Common myeloid progenitor, CD34-positive (primary cell): ENCODE data around the gene CACNA2D2.

Experiments used
- CTCF ChIA-PET: fragments of 350-600 bp; sonication (Branson Sonifier 250); formaldehyde crosslinking; loops from one replicate; lab custom pipeline; 2021; ENCODE audit warnings: antibody characterized with exemption; lab: Charles Lee
- POLR2A ChIA-PET: fragments of 350-600 bp; sonication (Branson Sonifier 250); formaldehyde crosslinking; loops from one replicate; lab custom pipeline; 2021; ENCODE audit warnings: antibody characterized with exemption; lab: Charles Lee
- DNase-seq, 3 donors: peaks; one replicate each; pipeline versions ENCODE4 v3.0.0 to v3.0.0-alpha.2; 2013
- H3K27ac ChIP-seq, 2 experiments: 1 replicate in 1 of 2; 2 replicates in 1 of 2; pipeline ENCODE4 v1.7.0; 2013; ENCODE audit warnings: inconsistent platforms in 2 of 2, low read length in 2 of 2, mild to moderate bottlenecking in 2 of 2, low read depth in 1 of 2, moderate library complexity in 1 of 2; ENCODE audit not compliant: severe bottlenecking in 2 of 2, insufficient read depth in 1 of 2, poor library complexity in 1 of 2
- H3K27me3 ChIP-seq, 5 experiments: replicated peaks in 2 of 5; 1 replicate in 3 of 5; 2 replicates in 2 of 5; pipeline versions ENCODE4 v1.6.1 to v1.7.0; 2013; ENCODE audit warnings: low read length in 4 of 5, mild to moderate bottlenecking in 2 of 5, moderate library complexity in 2 of 5, inconsistent platforms in 1 of 5; ENCODE audit not compliant: insufficient read depth in 5 of 5, control insufficient read depth in 4 of 5
- H3K36me3 ChIP-seq, 4 experiments: 1 replicate in 2 of 4; 2 replicates in 2 of 4; pipeline versions ENCODE4 v1.6.1 to v1.7.0; 2013; ENCODE audit warnings: low read length in 3 of 4, control low read depth in 1 of 4, mild to moderate bottlenecking in 1 of 4; ENCODE audit not compliant: control insufficient read depth in 4 of 4, insufficient read depth in 4 of 4
- H3K4me1 ChIP-seq, 4 experiments: 1 replicate in 3 of 4; 2 replicates in 1 of 4; pipeline versions ENCODE4 v1.6.1 to v1.7.1; 2013; ENCODE audit warnings: low read length in 3 of 4, mild to moderate bottlenecking in 3 of 4, control low read depth in 1 of 4, inconsistent platforms in 1 of 4, moderate library complexity in 1 of 4; ENCODE audit not compliant: control insufficient read depth in 4 of 4, insufficient read depth in 4 of 4; ENCODE audit errors: control extremely low read depth in 1 of 4
- H3K4me3 ChIP-seq, 7 experiments: 1 replicate in 4 of 7; 2 replicates in 3 of 7; pipeline versions ENCODE4 v1.5.1 to v1.7.0; 2013; ENCODE audit warnings: mild to moderate bottlenecking in 7 of 7, low read length in 6 of 7, moderate library complexity in 6 of 7, inconsistent platforms in 2 of 7, low read depth in 2 of 7, control low read depth in 1 of 7; ENCODE audit not compliant: insufficient read depth in 4 of 7, control insufficient read depth in 1 of 7; ENCODE audit errors: extremely low read depth in 1 of 7
- H3K9me3 ChIP-seq, 5 experiments: 1 replicate in 4 of 5; 2 replicates in 1 of 5; pipeline versions ENCODE4 v1.6.1 to v1.7.1; 2013; ENCODE audit warnings: low read length in 4 of 5, mild to moderate bottlenecking in 2 of 5, inconsistent platforms in 1 of 5, low read depth in 1 of 5, moderate library complexity in 1 of 5; ENCODE audit not compliant: control insufficient read depth in 4 of 5, insufficient read depth in 2 of 5; ENCODE audit errors: control extremely low read depth in 1 of 5
- WGBS: methylation state at CpG from one replicate; pipeline ENCODE4 v1.1.5; 2013; ENCODE audit not compliant: insufficient coverage; 5-methylcytosine and 5-hydroxymethylcytosine counted together

CACNA2D2 gene

DNA sequence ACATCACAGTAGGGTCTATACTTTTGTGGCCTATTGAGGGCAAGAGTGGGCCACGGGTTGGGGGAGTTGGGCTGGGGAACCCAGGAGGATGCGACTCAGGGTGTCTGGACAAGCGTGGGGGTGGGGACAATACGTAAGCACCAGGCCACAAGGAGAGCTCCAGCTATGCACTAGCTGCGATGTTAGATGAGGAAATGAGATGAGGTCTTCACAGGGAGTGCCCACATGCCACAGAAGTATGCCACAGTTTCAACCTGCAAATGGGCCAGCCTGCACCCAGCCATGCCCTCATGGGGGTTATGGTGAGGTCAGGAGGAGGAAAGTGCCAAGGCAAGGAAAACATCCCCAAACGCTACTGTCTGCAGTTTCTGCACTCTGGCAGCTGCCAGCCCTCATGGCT, 30.5 kb downstream of the CACNA2D2 start:
- ChIA-PET POLR2A (no interaction called here), CTCF (interaction anchor here (0.9 to 1.4 kb wide), 4 partner anchors 10 to 70 kb away, joined by 3 to 4 read pairs (median 3); no protein-coding TSS in a partner anchor)
- WGBS = 87% methylated on average over 6 of the region's 6 CpGs
- Histone ChIP-seq H3K27me3 (no peaks in the 10 kb centered on the region), H3K36me3 (no peaks in the 10 kb centered on the region), H3K9me3 (no peaks in the 10 kb centered on the region), H3K4me3 (no peak overlapping the region), H3K4me1 (peaks cover 0 to 4% (median 0%) of the 10 kb centered on the region in 4 experiments), H3K27ac (no peak overlapping the region)
- DNase-seq = peak in 1 of 3 donors; percentile 17

DNA sequence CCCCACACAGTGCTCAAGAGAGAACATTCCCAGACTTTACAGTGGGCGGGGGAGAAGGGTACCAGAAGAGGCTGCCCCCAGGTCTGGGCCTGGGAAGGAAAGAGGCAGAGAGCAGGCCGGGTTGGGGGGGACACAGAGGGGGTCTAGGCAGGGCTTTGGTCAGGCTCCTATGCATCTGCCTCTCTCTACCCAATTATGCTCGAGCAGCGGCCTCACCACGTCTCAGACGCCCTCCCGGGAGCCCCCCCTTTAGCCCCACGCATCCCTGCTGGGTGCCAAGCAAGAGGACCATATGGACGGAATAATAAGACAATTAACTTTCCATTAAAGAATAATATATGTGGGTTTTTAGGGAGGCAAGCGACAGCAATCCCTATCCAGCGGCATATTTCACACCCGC, 32.8 kb downstream of the CACNA2D2 start:
- 100% methylated on average over 5 of the region's 12 CpGs for WGBS
- Histone ChIP-seq H3K4me1 (peaks cover 0 to 4% (median 0%) of the 10 kb centered on the region in 4 experiments), H3K27me3 (peaks cover 0 to 3% (median 0%) of the 10 kb centered on the region in 5 experiments), H3K9me3 (no peaks in the 10 kb centered on the region), H3K36me3 (no peaks in the 10 kb centered on the region), H3K27ac (no peak overlapping the region), H3K4me3 (no peak overlapping the region)
- ChIA-PET POLR2A (no interaction called here), CTCF (interaction anchor here (1.6 kb wide), 1 partner anchor 72 kb away, joined by 4 read pairs; no protein-coding TSS in a partner anchor)
- no peak for DNase-seq

DNA sequence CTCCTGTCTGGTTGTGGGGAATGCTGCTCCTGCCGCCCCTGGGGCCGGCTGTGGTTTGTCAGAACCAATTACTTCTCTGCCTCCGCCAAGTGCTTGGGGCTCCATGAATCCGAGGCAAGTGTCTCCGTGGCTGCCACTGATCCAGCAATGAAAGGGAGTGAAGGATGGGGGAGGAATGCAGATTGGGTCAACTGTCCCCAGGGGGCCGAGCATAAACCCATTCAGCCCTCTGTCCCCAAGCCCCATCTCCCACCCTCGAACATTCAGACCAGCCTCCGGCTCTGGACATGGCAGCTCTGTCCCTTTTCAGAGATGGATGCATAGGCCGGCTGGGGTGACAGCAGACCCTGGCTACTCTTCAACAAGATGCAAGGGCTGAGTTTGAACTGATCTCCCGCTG, 35.5 kb downstream of the CACNA2D2 start:
- no peak for DNase-seq
- Histone ChIP-seq H3K36me3 (no peaks in the 10 kb centered on the region), H3K27me3 (peaks cover 0 to 3% (median 0%) of the 10 kb centered on the region in 5 experiments), H3K27ac (no peak overlapping the region), H3K4me1 (no peaks in the 10 kb centered on the region), H3K9me3 (no peaks in the 10 kb centered on the region), H3K4me3 (no peak overlapping the region)
- POLR2A ChIA-PET = no interaction called here
- CTCF ChIA-PET = no interaction called here
- WGBS = 87% methylated on average over 3 of the region's 10 CpGs

DNA sequence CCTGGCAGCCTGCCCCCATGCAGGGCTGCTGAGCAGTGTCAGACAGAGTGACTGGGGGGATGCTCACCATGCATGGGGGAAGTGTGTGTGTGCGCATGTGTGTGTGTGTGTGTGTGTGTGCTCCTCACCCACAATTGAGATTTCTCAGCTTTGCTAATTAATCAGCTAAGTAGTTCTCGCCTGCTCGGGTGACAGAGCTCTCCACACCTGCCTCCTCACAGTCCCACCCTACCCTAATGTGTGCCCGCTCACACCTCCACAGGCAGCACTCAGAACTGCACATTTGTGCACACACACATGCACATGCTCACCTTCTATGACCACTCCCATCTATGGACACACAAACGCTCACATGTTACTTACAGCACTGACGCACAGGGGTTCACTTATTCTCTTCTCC, 37.3 kb downstream of the CACNA2D2 start:
- no peak for DNase-seq
- WGBS = 96% methylated on average over 5 of the region's 6 CpGs
- ChIA-PET POLR2A (no interaction called here), CTCF (interaction anchor here (0.9 to 1.5 kb wide), 2 partner anchors 13 to 87 kb away, joined by 3 read pairs; no protein-coding TSS in a partner anchor)
- Histone ChIP-seq H3K4me1 (no peaks in the 10 kb centered on the region), H3K4me3 (no peak overlapping the region), H3K27ac (no peak overlapping the region), H3K27me3 (peaks cover 0 to 3% (median 0%) of the 10 kb centered on the region in 5 experiments), H3K9me3 (no peaks in the 10 kb centered on the region), H3K36me3 (no peaks in the 10 kb centered on the region)

DNA sequence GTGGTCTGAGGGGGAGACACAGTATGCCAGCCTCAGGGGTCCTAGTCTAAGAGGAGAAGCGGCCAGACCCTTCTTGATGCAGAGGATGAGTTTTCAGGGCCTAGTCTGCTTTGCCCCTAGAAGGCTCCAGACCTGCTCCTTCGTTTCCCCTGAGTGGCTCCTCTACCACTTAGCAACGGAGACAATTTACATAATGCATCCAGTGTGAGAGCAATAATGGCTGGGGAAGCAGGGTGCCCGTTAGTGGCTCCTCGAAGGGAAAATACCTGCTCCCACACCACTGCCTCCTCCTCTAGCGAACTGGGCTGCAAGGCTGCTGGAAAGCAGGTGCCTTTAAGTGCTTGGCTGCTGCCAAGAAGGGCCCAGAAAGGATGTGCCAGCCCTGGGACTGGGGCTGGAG, 38.9 kb downstream of the CACNA2D2 start:
- Histone ChIP-seq H3K9me3 (no peaks in the 10 kb centered on the region), H3K27ac (no peak overlapping the region), H3K27me3 (peaks cover 0 to 3% (median 0%) of the 10 kb centered on the region in 5 experiments), H3K36me3 (no peaks in the 10 kb centered on the region), H3K4me3 (no peak overlapping the region), H3K4me1 (no peaks in the 10 kb centered on the region)
- DNase-seq = no peak
- POLR2A ChIA-PET = no interaction called here
- WGBS = 92% methylated on average over 5 of the region's 6 CpGs
- CTCF ChIA-PET = interaction anchor here (1.4 to 1.8 kb wide), 2 partner anchors 14 to 18 kb away, joined by 3 to 5 read pairs; no protein-coding TSS in a partner anchor

DNA sequence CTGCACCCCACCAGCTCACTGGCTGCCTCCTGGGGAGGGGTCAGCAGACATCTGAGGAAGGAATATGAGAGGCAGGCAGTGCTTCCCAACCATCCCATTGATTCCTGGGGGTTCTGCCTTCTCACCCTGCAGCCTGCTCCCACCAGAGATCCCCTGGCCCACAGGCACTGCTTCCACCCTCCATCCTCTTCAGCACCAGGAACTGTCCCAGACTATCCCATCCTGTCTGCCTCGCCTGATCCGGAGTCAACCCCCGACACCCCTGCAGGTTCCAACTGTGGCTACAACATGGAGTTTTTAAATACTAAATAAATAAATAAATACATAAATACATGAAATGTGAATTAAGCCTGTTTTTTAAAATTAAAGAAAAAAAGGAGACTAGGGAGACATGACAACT, 43.6 kb downstream of the CACNA2D2 start:
- Histone ChIP-seq H3K4me3 (no peak overlapping the region), H3K9me3 (no peaks in the 10 kb centered on the region), H3K27ac (no peak overlapping the region), H3K36me3 (no peaks in the 10 kb centered on the region), H3K27me3 (no peaks in the 10 kb centered on the region), H3K4me1 (no peaks in the 10 kb centered on the region)
- POLR2A ChIA-PET = no interaction called here
- DNase-seq = no peak
- CTCF ChIA-PET = interaction anchor here (1.4 kb wide), 1 partner anchor 27 kb away, joined by 3 read pairs; no protein-coding TSS in a partner anchor
- no CpG with 5 or more reads among the region's 3 CpGs for WGBS

DNA sequence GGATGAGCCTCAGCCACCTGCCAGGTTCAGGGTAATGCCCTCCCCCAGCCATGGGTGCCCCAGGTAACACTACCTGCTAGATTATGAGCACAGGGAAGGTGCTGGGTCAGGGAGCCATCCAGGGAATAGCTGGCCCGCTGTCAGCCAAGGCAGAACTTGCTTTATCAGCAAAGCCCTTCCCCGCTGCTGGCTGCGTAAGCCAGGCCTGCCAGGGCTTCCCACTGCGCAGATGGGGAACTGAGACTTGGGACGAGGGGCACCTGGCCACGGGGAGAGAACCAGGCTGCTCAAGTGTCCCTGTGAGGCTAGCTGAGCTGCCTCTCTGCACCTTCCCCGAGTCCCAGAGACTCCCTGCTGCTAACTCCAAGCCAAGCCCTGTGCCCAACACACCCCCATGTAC, 45.4 kb downstream of the CACNA2D2 start:
- H3K9me3 ChIP-seq = no peaks in the 10 kb centered on the region
- no peak for DNase-seq
- H3K36me3 ChIP-seq = no peaks in the 10 kb centered on the region
- no peaks in the 10 kb centered on the region for H3K27me3 ChIP-seq
- ChIA-PET POLR2A (no interaction called here), CTCF (interaction anchor here (0.8 to 1.0 kb wide), 2 partner anchors 19 to 59 kb away, joined by 3 read pairs; no protein-coding TSS in a partner anchor)
- 94% methylated on average over 6 of the region's 7 CpGs for WGBS
- H3K27ac ChIP-seq = no peak overlapping the region
- no peak overlapping the region for H3K4me3 ChIP-seq
- H3K4me1 ChIP-seq = no peaks in the 10 kb centered on the region
